K562 (cell line): Measurements from ENCODE around the gene ARL4D. TPM values are rescaled to one million over a fixed set of nuclear protein-coding genes. Genes with fewer than 3 reads are reported as not detected.

ENCODE experiments used
- ATAC-seq: fragments of 200-7000 bp; cut with Tn5 transposase; 3 replicates; pipeline ENCODE4 v1.9.1; 2020; ENCODE audit warnings: moderate library complexity
- BruUV-seq: library from RNA; stranded (reverse); fragments of 400-500 nt; replicated peaks from 2 replicates; lab custom pipeline; 2021; lab: Mats Ljungman, UMichigan
- CTCF ChIA-PET: fragments of 300-600 bp; formaldehyde crosslinking; extraction: SDS; loops from one replicate; lab custom pipeline; 2021; ENCODE audit warnings: low intra/inter-chr PET ratio; lab: Yijun Ruan, JAX
- POLR2A ChIA-PET: fragments of 300-600, 350-650 bp; sonication (Branson Sonifier 250); formaldehyde crosslinking; extraction: SDS; loops from one replicate; lab custom pipeline; 2021; ENCODE audit warnings: antibody characterized with exemption, inconsistent platforms; lab: Yijun Ruan, JAX
- DNase-seq, 4 experiments: peaks; one replicate each; pipeline versions ENCODE4 v3.0.0 to v3.0.0-alpha.2; 2011 to 2018; ENCODE audit warnings: low spot score in 3 of 4, mixed read lengths in 3 of 4; ENCODE audit errors: extremely low read depth in 1 of 4
- FAIRE-seq: peaks from 2 replicates; lab custom pipeline; 2011; peaks lifted over from hg19 to GRCh38; lab: Jason Lieb, UNC
- H2AFZ ChIP-seq: 2 replicates; pipeline ENCODE4 v1.6.0; 2011; ENCODE audit warnings: low read depth, low read length, control low read depth, inconsistent platforms
- H3K27ac ChIP-seq: fragments of 200-600 bp; 3 replicates; pipeline ENCODE4 v1.8.0; 2011; ENCODE audit warnings: low read depth, mild to moderate bottlenecking, control low read depth, inconsistent platforms, low read length, moderate library complexity, mixed read lengths; ENCODE audit errors: extremely low read depth
- H3K27me3 ChIP-seq, 2 experiments: fragments of 300-600 bp in 1 of 2; 2 replicates in 1 of 2; 3 replicates in 1 of 2; pipeline versions ENCODE4 v1.6.0 to v1.8.0; 2011; ENCODE audit warnings: inconsistent platforms in 2 of 2, low read length in 2 of 2, mild to moderate bottlenecking in 1 of 2, mixed read lengths in 1 of 2, moderate library complexity in 1 of 2; ENCODE audit not compliant: control insufficient read depth in 2 of 2, insufficient read depth in 2 of 2
- H3K36me3 ChIP-seq: fragments of 300-600 bp; 3 replicates; pipeline ENCODE4 v1.8.0; 2011; ENCODE audit warnings: mild to moderate bottlenecking, low read length, inconsistent platforms; ENCODE audit not compliant: control insufficient read depth, insufficient read depth
- H3K4me1 ChIP-seq, 2 experiments: fragments of 200-600 bp in 1 of 2; replicated peaks in 1 of 2; 2 replicates in 1 of 2; 3 replicates in 1 of 2; pipeline versions ENCODE4 v1.5.1 to v1.8.0; 2011; ENCODE audit warnings: inconsistent platforms in 2 of 2, low read length in 2 of 2, mild to moderate bottlenecking in 1 of 2, mixed read lengths in 1 of 2, moderate library complexity in 1 of 2; ENCODE audit not compliant: control insufficient read depth in 2 of 2, insufficient read depth in 2 of 2
- H3K4me2 ChIP-seq: 2 replicates; pipeline ENCODE4 v1.6.1; 2011; ENCODE audit warnings: low read length, control low read depth, inconsistent platforms, mixed read lengths; ENCODE audit not compliant: insufficient read depth
- H3K4me3 ChIP-seq: fragments of 200-600 bp; sonication (generic), shearing (Covaris generic); 2 replicates; pipeline ENCODE4 v1.5.1; 2016; ENCODE audit warnings: control low read depth, inconsistent platforms
- H3K79me2 ChIP-seq: fragments of 200-600 bp; 3 replicates; pipeline ENCODE4 v1.8.0; 2011; ENCODE audit warnings: low read length, inconsistent platforms; ENCODE audit not compliant: control insufficient read depth, insufficient read depth
- H3K9ac ChIP-seq, 2 experiments: 2 replicates each; pipeline versions ENCODE4 v1.6.0 to v1.6.1; 2011; ENCODE audit warnings: low read depth in 2 of 2, low read length in 2 of 2, control low read depth in 1 of 2, inconsistent platforms in 1 of 2, mild to moderate bottlenecking in 1 of 2, mixed read lengths in 1 of 2; ENCODE audit not compliant: insufficient read depth in 1 of 2
- H3K9me1 ChIP-seq: one replicate; pipeline ENCODE4 v1.6.0; 2011; ENCODE audit warnings: inconsistent platforms, mild to moderate bottlenecking, low read length, moderate library complexity; ENCODE audit not compliant: control insufficient read depth, insufficient read depth
- H3K9me3 ChIP-seq: replicated peaks from 2 replicates; pipeline ENCODE4 v1.5.1; 2011; ENCODE audit warnings: low read depth, low read length, inconsistent platforms; ENCODE audit not compliant: control insufficient read depth, insufficient read depth
- H4K20me1 ChIP-seq: replicated peaks from 2 replicates; pipeline ENCODE4 v1.6.1; 2011; ENCODE audit warnings: low read length, inconsistent platforms, mixed read lengths; ENCODE audit not compliant: control insufficient read depth, insufficient read depth
- ARID3B ChIP-seq: fragments of 250-450 bp; sonication (Bioruptor Pico); IDR thresholded peaks from 2 replicates; pipeline ENCODE4 v1.4.0; 2020; ENCODE audit warnings: borderline replicate concordance
- BCOR ChIP-seq: fragments of 450-650 bp; IDR thresholded peaks from 2 replicates; pipeline ENCODE4 v1.6.1; 2016
- ELF2 ChIP-seq: fragments of 250-450 bp; sonication (Bioruptor Pico); IDR thresholded peaks from 2 replicates; pipeline ENCODE4 v1.5.0; 2021; ENCODE audit warnings: mild to moderate bottlenecking
- EWSR1 ChIP-seq: fragments of 450-650 bp; IDR thresholded peaks from 2 replicates; pipeline ENCODE4 v1.6.1; 2018; ENCODE audit warnings: borderline replicate concordance, mild to moderate bottlenecking, low read depth, moderate library complexity; ENCODE audit not compliant: partially characterized antibody
- ILK ChIP-seq: fragments of 450-650 bp; IDR thresholded peaks from 2 replicates; pipeline ENCODE4 v1.6.1; 2016; ENCODE audit warnings: missing genetic modification characterization, low read depth, mild to moderate bottlenecking, missing compliant biosample characterization, moderate library complexity, borderline replicate concordance
- JUN ChIP-seq, 2 experiments: sonication (generic) in 1 of 2; formaldehyde crosslinking in 1 of 2; IDR thresholded peaks; 2 replicates each; pipeline versions ENCODE4 v1.6.1 to v1.8.0; 2012 to 2022; ENCODE audit warnings: borderline replicate concordance in 2 of 2, mild to moderate bottlenecking in 2 of 2, improper control_type of control experiment in 1 of 2, low read depth in 1 of 2, low read length in 1 of 2, missing genetic modification reagents in 1 of 2
- MAFG ChIP-seq: fragments of 450-650 bp; conservative IDR thresholded peaks from 2 replicates; pipeline ENCODE4 v1.6.1; 2016; ENCODE audit warnings: missing genetic modification characterization, missing compliant biosample characterization
- PHTF2 ChIP-seq: fragments of 250-450 bp; sonication (Bioruptor Pico); IDR thresholded peaks from 2 replicates; pipeline ENCODE4 v1.5.0; 2021; ENCODE audit warnings: mild to moderate bottlenecking
- TAF7 ChIP-seq: fragments of 450-650 bp; IDR thresholded peaks from 2 replicates; pipeline ENCODE4 v1.6.1; 2016; ENCODE audit warnings: missing genetic modification characterization, missing compliant biosample characterization
- TCF3 ChIP-seq: sonication (generic); formaldehyde crosslinking; IDR thresholded peaks from 2 replicates; pipeline ENCODE4 v1.4.0; 2020; ENCODE audit warnings: mild to moderate bottlenecking, missing genetic modification reagents
- U2AF2 ChIP-seq: fragments of 200-400 bp; formaldehyde crosslinking; optimal IDR thresholded peaks from 2 replicates; pipeline ENCODE3; 2017; ENCODE audit warnings: low read depth, mild to moderate bottlenecking, low read length
- ZBTB17 ChIP-seq: fragments of 450-650 bp; formaldehyde crosslinking; IDR thresholded peaks from 2 replicates; pipeline ENCODE4 v1.4.0; 2020; ENCODE audit warnings: mild to moderate bottlenecking
- ZFP91 ChIP-seq: sonication (generic); formaldehyde crosslinking; IDR thresholded peaks from 2 replicates; pipeline ENCODE4 v1.8.0; 2022; ENCODE audit warnings: mild to moderate bottlenecking, missing genetic modification reagents
- ZNF639 ChIP-seq, 2 experiments: fragments of 200-800 bp in 1 of 2; sonication (Bioruptor generic) in 1 of 2; sonication (generic) in 1 of 2; formaldehyde crosslinking in 1 of 2; IDR thresholded peaks in 1 of 2; conservative IDR thresholded peaks in 1 of 2; 2 replicates each; pipeline versions ENCODE4 v1.5.0 to v1.6.1; 2016 to 2020; ENCODE audit warnings: missing compliant biosample characterization in 1 of 2, missing genetic modification characterization in 1 of 2, missing genetic modification reagents in 1 of 2
- ZNF668 ChIP-seq: fragments of 250-450 bp; sonication (Bioruptor Pico); IDR thresholded peaks from 2 replicates; pipeline ENCODE4 v1.8.0; 2022; ENCODE audit warnings: mild to moderate bottlenecking, inconsistent platforms
- WGBS: fragments of 100-300 bp; shearing (Covaris generic); methylation state at CpG from one replicate; pipeline ENCODE4 v1.1.6; 2016; ENCODE audit warnings: low coverage, mixed read lengths; ENCODE audit not compliant: insufficient coverage; ENCODE audit errors: missing lambda C conversion rate; 5-methylcytosine and 5-hydroxymethylcytosine counted together
- in situ Hi-C: fragments of 300-500 bp; cut with MboI; formaldehyde crosslinking; loops from 4 replicates; pipeline ENCODE4 v1.15.0; 2018; ENCODE audit warnings: inconsistent platforms, mixed read lengths
- intact Hi-C: fragments of 100-400 bp; cut with micrococcal nuclease; formaldehyde crosslinking; loops from 2 replicates; pipeline ENCODE4 v1.14.2; 2022
- polyA plus RNA-seq, 8 experiments: library from polyadenylated mRNA; depleted of rRNA in 4 of 8; stranded (reverse) in 5 of 8; unstranded in 3 of 8; fragments of >200 nt; fragmentation: Nextera tagmentation in 2 of 8; fragmentation: Illumina TruSeq in 1 of 8; extraction: Ambion mirVana in 2 of 8; extraction: Trizol in 1 of 8; gene quantifications; 2 replicates each; pipeline versions ENCODE4 v1.2.1 to v1.2.3, GENCODE V29; 2011 to 2014; ENCODE audit warnings: inconsistent platforms in 1 of 8, missing spikeins in 1 of 8
- total RNA-seq, 7 experiments: library from RNA; depleted of rRNA in 6 of 7; stranded (reverse); fragments of >200 nt in 6 of 7; fragmentation: Illumina TruSeq in 2 of 7; extraction: Trizol in 2 of 7; gene quantifications; 2 replicates each; pipeline versions ENCODE4 v1.2.1 to v1.2.3, GENCODE V29; 2011 to 2021; ENCODE audit warnings: low replicate concordance in 1 of 7

The ARL4D gene
- total and polyA plus RNA-seq, 9 of the 15 experiments (the other 6 are each of a cell fraction or from before 2014, with no cell fraction given): 0.07 to 0.53 (median 0.28) TPM; not detected in 1

GRCh38 chr17:43352579-43353331 is 46.0 kb upstream of the ARL4D start:
- in situ Hi-C loops: no loop called here
- Histone ChIP-seq H3K4me3 (no peak overlapping the region), H3K9ac (no peak overlapping the region), H3K9me1 (no peaks in the 10 kb centered on the region), H3K27me3 (peaks cover 0 to 5% of the 10 kb centered on the region in 2 experiments; a peak in 1 of 5 replicates), H3K4me2 (no peak overlapping the region), H3K4me1 (peaks cover 3 to 35% of the 10 kb centered on the region in 2 experiments; a peak in 4 of 5 replicates), H4K20me1 (no peaks in the 10 kb centered on the region), H2AFZ (no peak overlapping the region), H3K36me3 (no peaks in the 10 kb centered on the region), H3K27ac (peak overlapping the region; percentile 42; the same call in 1 of the 3 replicates), H3K9me3 (peaks cover 9% of the 10 kb centered on the region), H3K79me2 (no peaks in the 10 kb centered on the region)
- WGBS: under 1% methylated on average over 10 of the region's 10 CpGs
- intact Hi-C loops: no loop called here
- CTCF ChIA-PET: no interaction called here
- POLR2A ChIA-PET: interaction anchor here (0.6 to 3.4 kb wide), 3 partner anchors 14 to 288 kb away, joined by 3 to 56 read pairs (median 3); no protein-coding TSS in a partner anchor
- BruUV-seq: no TSS peak
- DNase-seq (no peak), ATAC-seq (no peak), FAIRE-seq (no peak)
- TF ChIP-seq U2AF2 (no peak), ILK (tag) (peak; percentile 80), ZNF639 (CRISPR knock-in tag; conservative IDR thresholded peaks at IDR 0.05 in 1 of 2, IDR thresholded peaks at IDR 0.05 in 1 of 2) (peak in 1 of 2 experiments; percentile 95; a peak in 2 of 4 replicates), ZNF668 (peak; percentile 86), ARID3B (CRISPR knock-in tag) (peak; percentile 41; the same call in 1 of the 2 replicates), BCOR (no peak), EWSR1 (no peak), TCF3 (CRISPR knock-in tag) (no peak), JUN (IDR thresholded peaks at IDR 0.05; ENCODE audit: borderline replicate concordance, low read depth, low read length) (no peak), JUN (CRISPR knock-in tag; IDR thresholded peaks at IDR 0.05; ENCODE audit: borderline replicate concordance) (no peak), ZBTB17 (CRISPR knock-in tag) (peak; percentile 94), ELF2 (CRISPR knock-in tag) (peak; percentile 79), TAF7 (peak; percentile 80; the same call in 1 of the 2 replicates), PHTF2 (CRISPR knock-in tag) (peak; percentile 87), ZFP91 (CRISPR knock-in tag) (no peak), MAFG (tag) (no peak)
